ENCODE results near the gene MTHFD2. TPM values are rescaled to one million over a fixed set of nuclear protein-coding genes. Genes with fewer than 3 reads are reported as not detected.
A peak's percentile ranks its signal among the peaks of the same experiment; 100 is the strongest.

Gene MTHFD2
- total RNA-seq, 1 donor from 2014 or later: 77.6 TPM

DNA sequence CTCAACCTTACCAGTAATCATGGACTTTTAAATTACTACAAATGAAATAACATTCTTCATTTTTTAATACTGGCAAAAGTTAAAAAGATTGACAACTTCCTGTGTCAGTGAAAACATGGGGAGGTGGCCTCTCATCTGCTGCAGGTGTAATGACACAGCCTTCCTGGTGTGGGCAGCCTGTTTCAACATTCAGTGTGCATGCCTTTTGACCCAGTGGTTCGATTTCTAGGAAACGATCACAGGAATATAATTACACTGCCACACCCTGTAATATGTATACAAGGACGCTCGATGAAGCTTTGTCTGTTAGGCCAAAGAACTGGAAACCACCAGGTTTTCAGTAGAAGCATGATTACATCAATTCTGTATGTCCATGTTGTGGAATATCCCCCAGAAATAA lies 68.7 kb downstream of the MTHFD2 start:
- ATAC-seq: peak; percentile 78

Other genes starting within 250 kb of the MTHFD2 start
- 18.8 TPM for gene TET3, start 213.7 kb upstream of the MTHFD2 start, total RNA-seq
- 35.9 TPM for gene BOLA3, start 50.7 kb upstream of the MTHFD2 start, total RNA-seq
- gene MOB1A, start 19.7 kb upstream of the MTHFD2 start, total RNA-seq: 81.3 TPM
- 0.56 TPM for gene SLC4A5, start 144.8 kb downstream of the MTHFD2 start, total RNA-seq
- gene DCTN1, start 181.7 kb downstream of the MTHFD2 start, total RNA-seq: 86.4 TPM
- gene C2orf81, start 223.0 kb downstream of the MTHFD2 start, total RNA-seq: 0.56 TPM
- gene WDR54, start 223.1 kb downstream of the MTHFD2 start, total RNA-seq: 4.3 TPM
- gene RTKN, start 243.3 kb downstream of the MTHFD2 start, total RNA-seq: 18.3 TPM